Measurements from ENCODE around the gene CLSTN2.

CLSTN2 gene

DNA sequence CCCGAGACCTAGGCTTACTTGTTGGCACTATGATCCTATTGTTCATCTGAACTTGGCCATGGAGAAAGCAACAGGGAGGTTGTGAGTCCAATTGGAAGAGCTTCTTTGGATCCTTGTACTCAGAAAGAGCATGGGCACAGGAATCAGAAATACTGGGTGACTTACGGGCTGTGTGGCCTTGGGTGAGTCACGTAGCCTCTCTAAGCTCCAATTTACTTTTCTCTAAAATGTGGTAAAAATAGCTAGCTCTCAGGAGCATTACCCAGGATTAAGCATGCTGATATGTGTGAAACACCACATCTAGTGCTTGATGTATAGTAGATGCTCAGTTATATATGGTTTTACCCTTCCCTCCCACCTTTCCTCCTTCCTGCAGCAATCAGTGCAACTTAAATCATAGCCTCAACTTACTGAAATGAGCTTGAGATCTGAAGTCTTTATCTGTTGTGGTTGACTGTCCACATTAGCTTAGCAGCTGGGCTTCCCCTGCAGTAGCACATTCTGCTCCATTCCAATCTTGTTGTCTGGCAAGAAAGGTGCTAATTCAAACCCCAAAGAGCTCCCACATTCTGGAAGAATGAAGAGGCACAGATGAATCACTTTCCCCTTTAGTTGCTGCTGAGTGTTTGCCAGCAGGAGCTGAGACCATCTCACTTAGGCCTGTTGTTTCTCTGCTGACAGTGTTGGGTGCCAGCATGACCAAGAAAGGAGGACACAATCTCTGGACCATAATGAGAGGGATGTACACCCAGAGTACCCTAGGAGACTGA, 443.8 kb downstream of the CLSTN2 start:
- DNase-seq (ENCODE audit: low read depth): no peak

GRCh38 chr3:140384028-140384771, 449.2 kb downstream of the CLSTN2 start:
- DNase-seq (ENCODE audit: low read depth): no peak

DNA sequence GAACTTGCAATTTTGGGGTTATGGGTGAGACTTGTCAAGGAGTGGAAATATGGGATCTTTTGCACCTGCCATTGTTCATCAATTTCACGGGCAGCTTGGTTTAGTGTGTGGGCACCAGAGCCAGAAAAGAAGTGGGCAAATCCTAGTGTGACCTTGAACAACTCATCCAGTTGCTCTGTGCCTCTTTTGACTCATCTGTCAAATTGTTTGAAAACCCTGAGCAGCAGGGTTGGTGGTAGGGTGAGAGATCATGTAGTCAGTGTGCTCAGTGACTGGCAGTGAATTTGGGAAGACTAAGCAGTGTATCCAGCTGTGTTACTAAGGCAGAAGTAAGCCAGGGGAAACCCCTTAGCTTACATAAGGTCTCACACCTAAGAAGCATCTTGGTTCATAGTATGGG, 449.9 kb downstream of the CLSTN2 start:
- DNase-seq (ENCODE audit: low read depth): no peak

DNA sequence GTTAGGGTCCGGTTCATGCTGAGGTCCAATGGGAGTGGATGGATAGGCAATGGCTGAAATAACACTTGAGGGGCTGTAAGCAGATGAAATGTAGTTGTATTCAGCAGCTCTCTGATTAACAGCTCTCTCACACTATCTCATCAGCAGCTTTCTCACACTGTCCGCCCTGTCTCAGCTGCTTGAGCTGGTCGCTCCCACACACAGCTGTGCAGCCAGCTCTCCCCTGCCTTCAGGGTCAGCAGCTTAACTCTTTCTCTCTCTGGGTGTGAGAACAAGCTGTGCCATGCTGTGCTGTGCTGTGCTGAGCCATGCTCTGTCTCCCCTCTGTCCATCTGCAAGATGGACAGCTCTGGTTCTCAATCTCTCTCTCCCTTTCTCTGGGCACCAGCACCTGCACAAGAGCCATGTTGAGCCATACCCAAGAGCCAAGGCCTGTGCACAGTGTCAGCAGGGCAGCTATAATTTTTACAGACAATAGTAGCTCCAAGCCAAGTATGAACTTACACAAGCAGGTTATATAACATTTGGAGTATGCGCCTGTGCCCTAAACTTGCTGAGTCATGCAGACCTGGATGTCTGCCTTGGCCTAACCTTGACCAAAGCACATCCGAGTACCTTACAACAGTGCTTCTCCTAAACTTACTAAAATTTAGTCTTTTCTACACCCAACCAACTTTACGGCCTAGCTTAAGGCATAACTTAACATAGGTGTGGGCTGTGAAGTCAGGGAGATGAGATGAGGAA, 451.5 kb downstream of the CLSTN2 start:
- DNase-seq (ENCODE audit: low read depth): no peak

GRCh38 chr3:140387244-140387643, 452.3 kb downstream of the CLSTN2 start:
- no peak for DNase-seq (ENCODE audit: low read depth)

DNA sequence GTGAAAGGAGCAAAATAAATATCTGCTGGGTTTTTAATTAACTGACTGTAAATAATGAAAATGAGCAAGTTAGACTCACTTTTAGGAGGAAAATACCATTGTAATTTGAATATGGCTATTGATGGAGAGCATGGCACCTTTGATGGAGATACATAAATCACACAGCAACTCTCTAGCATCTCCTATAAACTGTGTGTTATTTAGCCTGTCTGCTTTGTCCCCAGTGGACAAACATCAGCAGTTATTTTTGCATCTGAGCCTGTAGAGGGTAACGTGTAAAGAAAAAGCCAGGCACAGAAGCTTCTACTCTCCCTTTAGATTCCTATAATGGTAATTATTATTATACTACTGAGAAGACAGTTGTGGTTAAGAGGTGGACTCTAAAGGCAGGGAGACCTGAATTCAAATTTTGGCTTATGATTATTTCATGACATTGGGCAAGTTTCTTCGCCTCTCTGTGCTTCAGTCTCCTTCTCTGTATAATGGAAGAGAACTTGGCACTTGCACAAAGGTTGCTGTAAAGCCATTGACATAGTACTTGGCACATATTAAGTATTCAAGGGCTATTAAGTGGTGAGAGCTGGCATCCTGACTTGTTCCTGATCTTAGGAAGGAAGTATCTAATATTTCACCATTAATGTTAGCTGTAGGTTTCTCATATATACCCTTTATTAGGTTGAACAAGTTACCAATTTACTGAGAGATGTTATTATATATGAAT, 453.4 kb downstream of the CLSTN2 start:
- DNase-seq (ENCODE audit: low read depth): no peak

GRCh38 chr3:140391061-140391460, 456.1 kb downstream of the CLSTN2 start:
- DNase-seq (ENCODE audit: low read depth): no peak

GRCh38 chr3:140394488-140395133, 459.6 kb downstream of the CLSTN2 start:
- no peak for DNase-seq (ENCODE audit: low read depth)

DNA sequence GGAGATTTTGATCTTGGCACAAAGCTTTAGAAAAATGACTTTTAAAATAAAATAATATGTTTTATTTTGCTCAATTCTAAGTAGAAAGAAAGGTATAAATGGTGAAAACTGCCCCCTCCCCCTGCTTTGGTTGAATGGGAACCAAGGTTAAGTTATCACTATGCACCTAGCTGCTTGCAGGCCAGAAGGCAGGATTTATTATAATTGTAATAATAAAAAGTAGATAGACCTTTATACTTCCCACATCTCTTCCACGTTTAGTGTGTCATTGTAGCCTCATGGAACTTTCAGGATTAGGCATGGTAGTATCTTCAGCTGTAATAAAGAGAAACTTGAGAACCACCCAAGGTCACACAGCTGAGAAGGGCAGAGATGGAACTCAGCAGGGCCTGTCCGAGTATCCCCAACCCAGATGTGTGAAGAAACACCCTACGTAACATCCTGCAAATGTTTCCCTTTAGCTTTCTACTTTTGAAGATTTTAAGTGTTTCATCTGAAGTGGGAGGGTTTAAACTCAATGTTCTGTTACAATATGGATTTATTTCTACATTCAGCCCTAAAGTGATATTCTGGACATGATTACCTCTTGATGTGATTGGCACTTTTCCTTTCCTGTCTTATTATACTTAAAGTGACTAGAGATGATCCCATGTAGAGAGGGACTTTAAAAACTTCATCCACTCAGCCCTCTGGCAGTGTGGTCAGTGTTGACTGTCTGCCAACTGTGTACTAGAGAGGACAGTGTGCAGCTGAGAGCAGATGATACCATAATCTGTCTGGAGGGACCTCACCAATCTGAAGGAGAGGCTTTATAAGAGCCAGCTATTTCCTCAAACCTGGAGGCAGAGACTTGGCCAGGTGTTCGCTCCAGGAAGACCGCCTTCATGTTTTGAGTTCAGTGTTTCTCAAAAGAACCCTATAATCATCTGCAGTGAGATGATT, 460.4 kb downstream of the CLSTN2 start:
- no peak for DNase-seq (ENCODE audit: low read depth)

DNA sequence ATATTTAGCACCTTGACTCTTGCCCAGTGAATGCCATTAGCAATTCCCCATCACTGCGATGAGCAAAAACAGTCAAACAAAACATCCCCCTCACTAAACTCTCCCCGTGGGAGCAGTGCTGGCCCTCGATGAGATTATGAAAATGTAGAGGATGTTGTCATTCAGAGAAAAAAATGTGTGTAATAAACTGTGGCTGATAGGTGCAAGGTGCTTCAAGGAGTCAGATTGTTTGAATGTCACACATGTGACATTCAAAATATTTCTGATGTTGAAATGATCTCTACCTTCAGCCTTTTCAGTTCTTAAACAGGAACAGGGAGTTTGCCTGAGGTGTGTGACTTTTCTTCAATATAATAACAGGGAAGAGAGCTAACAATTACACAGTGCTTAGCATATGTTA, 461.1 kb downstream of the CLSTN2 start:
- DNase-seq (ENCODE audit: low read depth): no peak

GRCh38 chr3:140397847-140398246, 462.9 kb downstream of the CLSTN2 start:
- DNase-seq (ENCODE audit: low read depth): no peak

- DNase-seq (ENCODE audit: low read depth): no peak
These were observed 463.4 kb downstream of the CLSTN2 start for GRCh38 chr3:140398387-140398786.

DNA sequence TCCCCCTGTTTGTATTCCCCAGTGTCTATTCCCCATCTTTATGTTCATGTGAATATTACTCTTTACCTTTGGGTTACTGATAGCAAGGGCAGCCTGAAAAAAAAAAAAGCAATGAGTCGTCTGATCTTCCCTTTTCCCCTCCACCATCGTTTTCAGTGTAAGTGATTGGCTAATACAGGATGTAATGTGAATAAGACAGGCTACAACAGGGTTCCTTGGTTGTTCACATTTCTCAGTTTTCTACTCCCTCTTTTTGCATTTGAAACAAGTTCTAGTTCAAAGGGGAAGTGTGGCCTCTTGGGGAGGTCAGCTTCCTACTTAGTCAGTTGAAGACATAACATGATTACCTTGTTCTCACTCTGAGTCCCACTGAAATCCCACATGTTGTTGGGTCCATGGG, 464.9 kb downstream of the CLSTN2 start:
- DNase-seq (ENCODE audit: low read depth): no peak

DNA sequence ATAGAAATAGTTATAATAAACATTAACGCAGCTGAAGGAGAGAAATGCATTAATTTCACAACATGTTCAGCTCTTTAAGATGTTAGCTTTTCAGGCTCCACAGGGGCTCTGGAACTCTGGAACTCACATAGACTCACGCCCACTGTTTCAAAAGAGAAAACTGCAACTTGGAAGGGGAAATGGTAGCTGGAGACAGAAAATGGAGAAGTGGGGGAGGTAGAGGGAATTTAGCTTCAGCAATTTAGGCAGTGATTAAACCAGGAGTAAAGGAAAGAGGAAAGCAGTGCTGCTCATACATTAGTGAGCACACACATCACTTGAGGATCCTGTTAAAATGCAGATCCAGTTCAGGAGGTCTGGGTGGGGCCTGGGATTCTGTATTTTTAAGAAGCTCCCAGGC, 468.1 kb downstream of the CLSTN2 start:
- no peak for DNase-seq (ENCODE audit: low read depth)

GRCh38 chr3:140403608-140404007, 468.6 kb downstream of the CLSTN2 start:
- no peak for DNase-seq (ENCODE audit: low read depth)

GRCh38 chr3:140406655-140407054, 471.7 kb downstream of the CLSTN2 start:
- DNase-seq (ENCODE audit: low read depth): no peak

DNA sequence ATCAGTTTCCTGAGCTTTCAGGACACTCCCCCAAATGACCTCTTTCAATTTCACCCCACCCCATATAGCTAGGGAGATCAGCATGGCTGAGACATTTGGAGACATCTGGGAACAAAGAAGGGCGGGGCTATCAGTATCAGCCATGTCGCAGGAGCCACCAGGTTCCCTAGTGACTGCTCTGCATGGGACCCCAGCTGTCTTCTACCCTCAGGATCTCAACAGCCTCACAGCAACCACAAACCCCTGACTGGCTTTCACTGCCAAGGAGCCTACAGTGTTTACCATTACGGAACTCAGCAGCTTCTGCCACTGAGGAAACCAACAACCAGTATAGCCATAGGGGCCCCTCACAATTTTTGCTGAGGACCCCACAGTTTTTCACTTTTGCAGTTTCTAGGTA, 473.3 kb downstream of the CLSTN2 start:
- no peak for DNase-seq (ENCODE audit: low read depth)

GRCh38 chr3:140416666-140417065, 481.7 kb downstream of the CLSTN2 start:
- DNase-seq (ENCODE audit: low read depth): no peak

- DNase-seq (ENCODE audit: low read depth): no peak
These were observed 485.8 kb downstream of the CLSTN2 start for GRCh38 chr3:140420621-140421357.

GRCh38 chr3:140421884-140422283, 486.9 kb downstream of the CLSTN2 start:
- DNase-seq (ENCODE audit: low read depth): no peak
